GM12878 (cell line): ENCODE results near the gene CHD6. TPM values are rescaled to one million over a fixed set of nuclear protein-coding genes. Genes with fewer than 3 reads are reported as not detected.

Source experiments
- ATAC-seq: fragments of 200-7000 bp; cut with Tn5 transposase; 3 replicates; pipeline ENCODE4 v1.9.1; 2020; ENCODE audit warnings: mild to moderate bottlenecking, moderate library complexity
- BruUV-seq: library from RNA; stranded (reverse); fragments of 400-500 nt; replicated peaks from 2 replicates; lab custom pipeline; 2021; lab: Mats Ljungman, UMichigan
- CTCF ChIA-PET: fragments of 300-600 bp; sonication (Branson Sonifier 250); formaldehyde crosslinking; extraction: SDS; loops from one replicate; lab custom pipeline; 2021; ENCODE audit warnings: inconsistent platforms; lab: Yijun Ruan, JAX
- POLR2A ChIA-PET: fragments of 350-600 bp; formaldehyde crosslinking; extraction: SDS; loops from one replicate; lab custom pipeline; 2021; ENCODE audit warnings: inconsistent platforms; lab: Charles Lee
- RAD21 ChIA-PET: fragments of 300-600 bp; sonication (Branson Sonifier 250); formaldehyde crosslinking; loops from one replicate; lab custom pipeline; 2023; ENCODE audit warnings: antibody characterized with exemption; ENCODE audit not compliant: unreplicated experiment; lab: Charles Lee
- SMC1A ChIA-PET: fragments of 300-600 bp; sonication (Branson Sonifier 250); formaldehyde crosslinking; loops from one replicate; lab custom pipeline; 2023; ENCODE audit not compliant: unreplicated experiment, uncharacterized antibody; lab: Charles Lee
- DNase-seq: peaks from one replicate; pipeline ENCODE4 v3.0.0-alpha.2; 2011; ENCODE audit warnings: low read depth, low spot score
- FAIRE-seq: peaks from 3 replicates; lab custom pipeline; 2011; peaks lifted over from hg19 to GRCh38; lab: Jason Lieb, UNC
- H2AFZ ChIP-seq: 2 replicates; pipeline ENCODE4 v1.6.0; 2011; ENCODE audit warnings: low read depth, low read length, control low read depth; ENCODE audit not compliant: control insufficient read depth
- H3K27ac ChIP-seq: 2 replicates; pipeline ENCODE4 v1.5.1; 2011; ENCODE audit warnings: control low read depth; ENCODE audit not compliant: control insufficient read depth, insufficient read depth
- H3K27me3 ChIP-seq, 2 experiments: replicated peaks in 1 of 2; 2 replicates each; pipeline versions ENCODE4 v1.6.0 to v1.6.1; 2011; ENCODE audit warnings: low read length in 1 of 2; ENCODE audit not compliant: control insufficient read depth in 2 of 2, insufficient read depth in 2 of 2
- H3K36me3 ChIP-seq, 2 experiments: 2 replicates each; pipeline ENCODE4 v1.5.1; 2011; ENCODE audit warnings: low read length in 1 of 2; ENCODE audit not compliant: control insufficient read depth in 2 of 2, insufficient read depth in 2 of 2
- H3K4me1 ChIP-seq: 2 replicates; pipeline ENCODE4 v1.6.1; 2011; ENCODE audit warnings: mild to moderate bottlenecking, low read length, moderate library complexity, mixed read lengths; ENCODE audit not compliant: control insufficient read depth, insufficient read depth
- H3K4me2 ChIP-seq: 2 replicates; pipeline ENCODE4 v1.6.0; 2011; ENCODE audit warnings: control low read depth; ENCODE audit not compliant: control insufficient read depth, insufficient read depth
- H3K4me3 ChIP-seq: fragments of 200-600 bp; sonication (generic); 2 replicates; pipeline ENCODE4 v1.5.1; 2016
- H3K79me2 ChIP-seq: 2 replicates; pipeline ENCODE4 v1.6.0; 2011; ENCODE audit warnings: low read length; ENCODE audit not compliant: control insufficient read depth, insufficient read depth
- H3K9ac ChIP-seq: 2 replicates; pipeline ENCODE4 v1.8.0; 2011; ENCODE audit warnings: low read length, control low read depth, mixed read lengths; ENCODE audit not compliant: control insufficient read depth, insufficient read depth
- H3K9me3 ChIP-seq: replicated peaks from 3 replicates; pipeline ENCODE4 v1.5.1; 2011; ENCODE audit warnings: mild to moderate bottlenecking, low read length; ENCODE audit not compliant: control insufficient read depth, insufficient read depth
- H4K20me1 ChIP-seq: 2 replicates; pipeline ENCODE4 v1.6.0; 2011; ENCODE audit not compliant: control insufficient read depth, insufficient read depth
- CHD2 ChIP-seq: IDR thresholded peaks from 2 replicates; pipeline ENCODE4 v1.6.1; 2011; ENCODE audit warnings: low read depth, low read length, improper control_type of control experiment, borderline replicate concordance
- EP300 ChIP-seq, 2 experiments: fragments of 150-350 bp in 1 of 2; IDR thresholded peaks; 2 replicates each; pipeline ENCODE4 v1.6.1; 2011 to 2012; ENCODE audit warnings: low read depth in 2 of 2, low read length in 2 of 2, borderline replicate concordance in 1 of 2, improper control_type of control experiment in 1 of 2, inconsistent platforms in 1 of 2; ENCODE audit not compliant: control insufficient read depth in 1 of 2
- IRF4 ChIP-seq: IDR thresholded peaks from 2 replicates; pipeline ENCODE4 v1.6.1; 2011; ENCODE audit warnings: low read depth, low read length
- POLR2AphosphoS5 ChIP-seq: IDR thresholded peaks from 2 replicates; pipeline ENCODE4 v1.6.1; 2011; ENCODE audit warnings: mild to moderate bottlenecking, low read length, inconsistent platforms
- RAD21 ChIP-seq: IDR thresholded peaks from 2 replicates; pipeline ENCODE4 v1.6.1; 2011; ENCODE audit warnings: mild to moderate bottlenecking, low read depth, low read length, moderate library complexity; ENCODE audit not compliant: insufficient read depth
- STAT1 ChIP-seq: fragments of 450-650 bp; conservative IDR thresholded peaks from 2 replicates; pipeline ENCODE4 v1.6.1; 2014; ENCODE audit warnings: antibody characterized with exemption, mild to moderate bottlenecking
- TAF1 ChIP-seq: IDR thresholded peaks from 2 replicates; pipeline ENCODE4 v1.6.1; 2011; ENCODE audit warnings: mild to moderate bottlenecking, low read depth, low read length, borderline replicate concordance
- WGBS: methylation state at CpG from one replicate; pipeline ENCODE4 v1.1.6; 2016; ENCODE audit warnings: low lambda C conversion rate; ENCODE audit not compliant: insufficient replicate concordance, insufficient coverage; ENCODE audit errors: missing lambda C conversion rate; 5-methylcytosine and 5-hydroxymethylcytosine counted together
- in situ Hi-C: fragments of 300-500 bp; cut with MboI; formaldehyde crosslinking; loops from 9 replicates; pipeline ENCODE4 v1.14.3; 2018; ENCODE audit warnings: mixed read lengths
- intact Hi-C: fragments of 100-400 bp; cut with micrococcal nuclease; formaldehyde crosslinking; loops from one replicate; pipeline ENCODE4 v1.14.2; 2022; ENCODE audit not compliant: unreplicated experiment
- polyA plus RNA-seq, 11 experiments: library from polyadenylated mRNA; depleted of rRNA in 4 of 11; unstranded in 6 of 11; stranded (reverse) in 5 of 11; fragments of >200 nt; fragmentation: Nextera tagmentation in 4 of 11; fragmentation: Illumina TruSeq in 1 of 11; extraction: Ambion mirVana in 4 of 11; extraction: Trizol in 1 of 11; gene quantifications; 1 replicate in 1 of 11; 2 replicates in 10 of 11; pipeline versions ENCODE4 v1.2.1 to v1.2.3, GENCODE V29; 2011 to 2016; ENCODE audit warnings: inconsistent platforms in 2 of 11, missing spikeins in 2 of 11, low read depth in 1 of 11
- total RNA-seq, 4 experiments: library from RNA; depleted of rRNA in 3 of 4; stranded (reverse); fragments of >200 nt in 3 of 4; fragmentation: Illumina TruSeq in 1 of 4; extraction: Trizol in 1 of 4; gene quantifications; 2 replicates each; pipeline versions ENCODE4 v1.2.1 to v1.2.3, GENCODE V29; 2013 to 2021
- TF ChIP-seq, protein P1 (sequence below): fragments of 450-650 bp; IDR thresholded peaks from 2 replicates; pipeline ENCODE4 v1.6.1; 2017; ENCODE audit warnings: mild to moderate bottlenecking
- TF ChIP-seq, protein P2 (sequence below): fragments of 450-650 bp; formaldehyde crosslinking; IDR thresholded peaks from 2 replicates; pipeline ENCODE4 v1.4.0; 2020; ENCODE audit warnings: mild to moderate bottlenecking, moderate library complexity

CHD6 gene
- total and polyA plus RNA-seq, 10 of the 15 experiments (the other 5 are each of a cell fraction or from before 2014, with no cell fraction given): 4.3 to 25.5 (median 17.1) TPM

DNA sequence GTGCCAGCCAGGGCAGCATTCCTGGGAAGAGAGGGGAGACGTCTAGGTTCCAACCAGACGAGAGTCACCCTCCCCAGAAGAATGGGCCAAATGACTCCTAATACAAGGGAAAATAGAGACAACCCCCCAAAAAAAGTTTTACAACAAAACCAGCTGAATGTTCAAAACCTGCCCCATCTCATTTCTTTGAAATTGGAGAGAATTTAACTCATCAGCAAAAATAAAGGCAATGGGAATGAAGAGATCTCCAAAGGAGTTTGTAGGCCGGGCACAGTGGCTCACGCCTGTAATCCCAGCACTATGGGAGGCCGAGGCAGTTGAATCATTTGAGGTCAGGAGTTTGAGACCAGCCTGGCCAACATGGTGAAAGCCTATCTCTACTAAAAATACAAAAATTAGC lies 241.8 kb downstream of the CHD6 start:
- Histone ChIP-seq H2AFZ (no peak overlapping the region), H3K4me3 (no peak overlapping the region), H3K79me2 (no peaks in the 10 kb centered on the region), H3K27ac (no peak overlapping the region), H3K9me3 (no peaks in the 10 kb centered on the region), H3K27me3 (0 out of 4 replicates have a peak, but pooled peaks cover 0 to 1% of the 10 kb centered on the region in 2 experiments), H3K9ac (no peak overlapping the region), H4K20me1 (no peaks in the 10 kb centered on the region), H3K36me3 (no peaks in the 10 kb centered on the region), H3K4me2 (no peak overlapping the region), H3K4me1 (no peaks in the 10 kb centered on the region)
- no peak for DNase-seq
- CTCF ChIA-PET: interaction anchor here (0.7 kb wide), 1 partner anchor 325 kb away, joined by 3 read pairs; no protein-coding TSS in a partner anchor
- SMC1A ChIA-PET: no interaction called here
- intact Hi-C loops (no loop called here), in situ Hi-C loops (no loop called here)
- WGBS: 54% methylated on average over 5 of the region's 5 CpGs
- RAD21 ChIA-PET: no interaction called here
- FAIRE-seq: no peak
- no peak for TF ChIP-seq EP300 (IDR thresholded peaks at IDR 0.05; ENCODE audit: borderline replicate concordance in 1 of 2, control insufficient read depth in 1 of 2, low read depth in 2 of 2, low read length in 2 of 2)
- no peak for TF ChIP-seq RAD21
- TF ChIP-seq TAF1: no peak
- no peak for TF ChIP-seq CHD2
- no peak for TF ChIP-seq IRF4
- TF ChIP-seq STAT1: no peak
- POLR2A ChIA-PET: interaction anchor here (0.6 kb wide), 1 partner anchor 12 kb away, joined by 4 read pairs; no protein-coding TSS in a partner anchor
- no peak for ATAC-seq
- BruUV-seq: no TSS peak

DNA sequence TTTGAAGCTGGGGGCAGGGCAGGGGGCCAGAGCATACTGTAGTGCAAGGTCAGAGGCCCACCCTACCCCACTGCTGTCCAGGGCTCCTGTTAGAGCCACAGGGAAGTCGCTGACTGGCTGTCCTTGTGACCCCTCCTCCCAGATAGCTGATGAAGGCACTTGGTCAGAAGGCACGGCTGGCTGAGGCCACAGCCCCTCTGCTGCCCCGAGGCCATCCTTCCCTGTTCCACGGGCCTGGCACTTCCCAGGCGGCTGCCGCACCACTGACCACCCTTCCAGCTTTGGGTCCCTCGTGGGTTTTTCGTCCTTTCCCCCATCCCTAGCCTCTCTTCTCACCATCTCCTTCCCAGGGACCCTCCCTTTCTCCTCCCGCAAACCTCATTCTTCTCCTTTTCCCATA lies 242.3 kb downstream of the CHD6 start:
- H3K27me3 ChIP-seq: 0 out of 4 replicates have a peak, but pooled peaks cover 0 to 1% of the 10 kb centered on the region in 2 experiments
- FAIRE-seq (no peak), DNase-seq (no peak), ATAC-seq (no peak)
- H4K20me1 ChIP-seq: no peaks in the 10 kb centered on the region
- ChIA-PET RAD21 (no interaction called here), POLR2A (interaction anchor here (0.7 kb wide), 1 partner anchor 413 kb away, joined by 7 read pairs; no protein-coding TSS in a partner anchor), SMC1A (no interaction called here), CTCF (interaction anchor here (0.7 kb wide), 1 partner anchor 325 kb away, joined by 3 read pairs; no protein-coding TSS in a partner anchor)
- H3K79me2 ChIP-seq: no peaks in the 10 kb centered on the region
- no peak overlapping the region for H3K9ac ChIP-seq
- no peak overlapping the region for H3K4me3 ChIP-seq
- no peak overlapping the region for H3K4me2 ChIP-seq
- H3K36me3 ChIP-seq: no peaks in the 10 kb centered on the region
- H2AFZ ChIP-seq: no peak overlapping the region
- H3K27ac ChIP-seq: no peak overlapping the region
- in situ Hi-C loops: no loop called here
- no TSS peak for BruUV-seq
- no peaks in the 10 kb centered on the region for H3K9me3 ChIP-seq
- H3K4me1 ChIP-seq: no peaks in the 10 kb centered on the region
- WGBS: 27% methylated on average over 9 of the region's 9 CpGs
- intact Hi-C loops: no loop called here
- TF ChIP-seq, protein P1, sequence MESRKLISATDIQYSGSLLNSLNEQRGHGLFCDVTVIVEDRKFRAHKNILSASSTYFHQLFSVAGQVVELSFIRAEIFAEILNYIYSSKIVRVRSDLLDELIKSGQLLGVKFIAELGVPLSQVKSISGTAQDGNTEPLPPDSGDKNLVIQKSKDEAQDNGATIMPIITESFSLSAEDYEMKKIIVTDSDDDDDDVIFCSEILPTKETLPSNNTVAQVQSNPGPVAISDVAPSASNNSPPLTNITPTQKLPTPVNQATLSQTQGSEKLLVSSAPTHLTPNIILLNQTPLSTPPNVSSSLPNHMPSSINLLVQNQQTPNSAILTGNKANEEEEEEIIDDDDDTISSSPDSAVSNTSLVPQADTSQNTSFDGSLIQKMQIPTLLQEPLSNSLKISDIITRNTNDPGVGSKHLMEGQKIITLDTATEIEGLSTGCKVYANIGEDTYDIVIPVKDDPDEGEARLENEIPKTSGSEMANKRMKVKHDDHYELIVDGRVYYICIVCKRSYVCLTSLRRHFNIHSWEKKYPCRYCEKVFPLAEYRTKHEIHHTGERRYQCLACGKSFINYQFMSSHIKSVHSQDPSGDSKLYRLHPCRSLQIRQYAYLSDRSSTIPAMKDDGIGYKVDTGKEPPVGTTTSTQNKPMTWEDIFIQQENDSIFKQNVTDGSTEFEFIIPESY: no peak
- TF ChIP-seq POLR2AphosphoS5: no peak
- TF ChIP-seq, protein P2, sequence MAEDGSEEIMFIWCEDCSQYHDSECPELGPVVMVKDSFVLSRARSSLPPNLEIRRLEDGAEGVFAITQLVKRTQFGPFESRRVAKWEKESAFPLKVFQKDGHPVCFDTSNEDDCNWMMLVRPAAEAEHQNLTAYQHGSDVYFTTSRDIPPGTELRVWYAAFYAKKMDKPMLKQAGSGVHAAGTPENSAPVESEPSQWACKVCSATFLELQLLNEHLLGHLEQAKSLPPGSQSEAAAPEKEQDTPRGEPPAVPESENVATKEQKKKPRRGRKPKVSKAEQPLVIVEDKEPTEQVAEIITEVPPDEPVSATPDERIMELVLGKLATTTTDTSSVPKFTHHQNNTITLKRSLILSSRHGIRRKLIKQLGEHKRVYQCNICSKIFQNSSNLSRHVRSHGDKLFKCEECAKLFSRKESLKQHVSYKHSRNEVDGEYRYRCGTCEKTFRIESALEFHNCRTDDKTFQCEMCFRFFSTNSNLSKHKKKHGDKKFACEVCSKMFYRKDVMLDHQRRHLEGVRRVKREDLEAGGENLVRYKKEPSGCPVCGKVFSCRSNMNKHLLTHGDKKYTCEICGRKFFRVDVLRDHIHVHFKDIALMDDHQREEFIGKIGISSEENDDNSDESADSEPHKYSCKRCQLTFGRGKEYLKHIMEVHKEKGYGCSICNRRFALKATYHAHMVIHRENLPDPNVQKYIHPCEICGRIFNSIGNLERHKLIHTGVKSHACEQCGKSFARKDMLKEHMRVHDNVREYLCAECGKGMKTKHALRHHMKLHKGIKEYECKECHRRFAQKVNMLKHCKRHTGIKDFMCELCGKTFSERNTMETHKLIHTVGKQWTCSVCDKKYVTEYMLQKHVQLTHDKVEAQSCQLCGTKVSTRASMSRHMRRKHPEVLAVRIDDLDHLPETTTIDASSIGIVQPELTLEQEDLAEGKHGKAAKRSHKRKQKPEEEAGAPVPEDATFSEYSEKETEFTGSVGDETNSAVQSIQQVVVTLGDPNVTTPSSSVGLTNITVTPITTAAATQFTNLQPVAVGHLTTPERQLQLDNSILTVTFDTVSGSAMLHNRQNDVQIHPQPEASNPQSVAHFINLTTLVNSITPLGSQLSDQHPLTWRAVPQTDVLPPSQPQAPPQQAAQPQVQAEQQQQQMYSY (CRISPR knock-in tag): no peak
